ENCODE data around the gene SLC37A2. TPM values are rescaled to one million over a fixed set of nuclear protein-coding genes. Genes with fewer than 3 reads are reported as not detected.

SLC37A2 gene
- total and polyA plus RNA-seq, 3 experiments from 2014 or later: 0.33 to 2.0 (median 1.5) TPM

DNA sequence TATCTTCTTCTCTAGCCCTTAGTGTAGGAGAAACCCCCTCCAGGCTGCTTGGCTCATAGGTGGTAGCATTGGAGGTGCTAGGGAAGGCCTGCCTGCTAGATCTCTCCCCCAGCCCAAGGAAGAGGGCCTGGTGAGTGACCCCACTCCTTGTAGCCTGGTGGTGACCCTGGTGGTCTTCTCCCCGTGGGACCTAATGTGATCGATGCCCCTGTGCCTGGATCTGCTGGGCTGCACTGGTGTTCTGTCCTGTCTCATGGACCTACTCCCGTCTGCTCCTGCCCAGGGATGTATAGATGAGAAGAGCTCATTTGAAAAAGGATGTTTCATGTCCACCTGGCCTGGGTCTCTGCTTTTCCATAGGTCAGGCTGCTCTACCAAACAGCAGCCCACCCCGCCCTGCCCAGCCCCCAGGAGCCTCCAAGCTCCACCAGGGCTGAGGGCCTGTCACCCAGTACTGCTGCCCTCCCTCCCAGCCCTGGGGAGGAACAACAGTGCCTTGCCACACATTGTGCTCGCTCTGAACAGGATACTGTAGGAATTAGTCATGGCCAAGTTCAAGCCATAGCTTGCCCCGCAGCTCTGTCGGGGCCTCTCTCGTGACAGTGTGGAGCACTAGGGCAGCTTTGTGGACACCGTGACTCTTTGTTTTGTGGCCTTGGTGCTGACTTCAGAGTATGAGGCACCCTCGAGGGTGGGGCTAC lies 19.7 kb downstream of the SLC37A2 start:
- DNase-seq: no peak
- Histone ChIP-seq H3K27me3 (ENCODE audit: insufficient read depth, low read length, poor library complexity, severe bottlenecking) (no peaks in the 10 kb centered on the region), H3K9me3 (ENCODE audit: low read length) (no peaks in the 10 kb centered on the region), H3K36me3 (ENCODE audit: insufficient read depth, low read length) (no peaks in the 10 kb centered on the region), H3K4me3 (ENCODE audit: low read length) (no peak overlapping the region), H3K4me1 (ENCODE audit: insufficient read depth, low read length) (no peaks in the 10 kb centered on the region), H3K27ac (ENCODE audit: low read depth, low read length) (no peak overlapping the region)
- no peaks in the 10 kb centered on the region for H3K4me1 Mint-ChIP-seq
- H3K4me3 Mint-ChIP-seq: no peak overlapping the region
- peaks cover 11 to 19% of the 10 kb centered on the region in 2 donors for H3K27me3 Mint-ChIP-seq
- POLR2A ChIA-PET: no interaction called here
- peak overlapping the region in 1 of 8 donors; percentile 43 for H3K27ac Mint-ChIP-seq
- no peaks in the 10 kb centered on the region for H3K9me3 Mint-ChIP-seq
- H3K36me3 Mint-ChIP-seq: peaks cover 0 to 3% (median 0%) of the 10 kb centered on the region in 3 donors
- CTCF ChIA-PET: no interaction called here

DNA sequence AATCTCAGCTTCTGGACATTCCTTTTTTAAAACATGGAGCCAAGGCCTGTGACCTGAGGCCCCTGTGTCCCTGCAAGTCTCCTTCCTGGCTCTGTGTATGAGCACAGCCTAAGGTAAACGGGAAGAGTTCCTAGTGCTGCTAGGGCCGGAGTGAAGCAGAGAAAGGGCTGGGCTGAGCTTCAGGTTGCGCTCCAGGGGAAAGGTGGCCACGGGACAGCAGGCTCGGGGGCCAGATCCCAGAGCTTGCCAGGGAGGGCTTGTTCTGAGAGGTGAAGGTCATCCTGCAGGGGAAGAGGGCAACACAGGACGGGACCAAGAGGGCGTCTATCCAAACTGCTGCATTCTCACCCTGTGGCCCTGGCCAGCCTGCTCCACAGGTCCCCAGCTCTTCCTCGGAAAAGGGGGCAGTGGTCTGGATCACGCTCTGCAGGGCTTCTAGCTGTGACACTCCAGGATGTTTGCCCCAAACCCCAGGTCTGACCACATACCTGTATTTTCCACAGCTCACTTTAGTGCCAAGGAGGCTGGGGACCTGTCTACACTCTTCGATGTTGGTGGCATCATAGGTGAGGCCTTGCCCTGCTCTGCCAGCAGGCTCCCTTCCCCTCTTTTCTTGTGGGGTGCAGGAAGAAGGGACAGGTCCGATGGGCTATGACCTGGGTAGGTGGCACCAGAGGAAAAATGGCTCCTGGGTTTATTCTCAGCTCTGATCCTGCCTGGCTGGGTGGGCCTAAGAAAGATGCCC lies 20.4 kb downstream of the SLC37A2 start:
- H3K36me3 Mint-ChIP-seq: peaks cover 0 to 3% (median 0%) of the 10 kb centered on the region in 3 donors
- H3K27ac Mint-ChIP-seq: no peak overlapping the region
- POLR2A ChIA-PET: no interaction called here
- H3K27me3 Mint-ChIP-seq: peaks cover 8 to 12% of the 10 kb centered on the region in 2 donors
- H3K4me3 Mint-ChIP-seq: no peak overlapping the region
- CTCF ChIA-PET: no interaction called here
- no peaks in the 10 kb centered on the region for H3K9me3 Mint-ChIP-seq
- no peaks in the 10 kb centered on the region for H3K4me1 Mint-ChIP-seq
- H3K36me3 ChIP-seq (ENCODE audit: insufficient read depth, low read length): no peaks in the 10 kb centered on the region
- DNase-seq: no peak
- H3K9me3 ChIP-seq (ENCODE audit: low read length): no peaks in the 10 kb centered on the region
- no peaks in the 10 kb centered on the region for H3K4me1 ChIP-seq (ENCODE audit: insufficient read depth, low read length)
- no peak overlapping the region for H3K27ac ChIP-seq (ENCODE audit: low read depth, low read length)
- no peak overlapping the region for H3K4me3 ChIP-seq (ENCODE audit: low read length)
- no peaks in the 10 kb centered on the region for H3K27me3 ChIP-seq (ENCODE audit: insufficient read depth, low read length, poor library complexity, severe bottlenecking)

DNA sequence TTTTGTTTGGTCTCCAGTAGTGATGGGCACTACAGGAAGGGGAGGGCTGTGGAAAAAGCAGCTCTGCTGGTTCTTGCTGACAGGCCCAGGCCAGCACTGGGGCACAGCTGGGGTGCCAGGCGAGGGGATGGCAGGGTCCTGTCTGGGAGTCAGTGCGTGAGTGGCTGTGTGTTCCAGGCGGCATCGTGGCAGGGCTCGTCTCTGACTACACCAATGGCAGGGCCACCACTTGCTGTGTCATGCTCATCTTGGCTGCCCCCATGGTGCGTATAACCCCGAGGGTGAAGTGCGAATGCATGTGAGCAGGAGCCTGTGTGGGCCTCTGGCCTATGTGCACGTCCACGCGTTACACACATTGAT lies 20.9 kb downstream of the SLC37A2 start:
- no peaks in the 10 kb centered on the region for H3K4me1 Mint-ChIP-seq
- Histone ChIP-seq H3K27me3 (ENCODE audit: insufficient read depth, low read length, poor library complexity, severe bottlenecking) (no peaks in the 10 kb centered on the region), H3K36me3 (ENCODE audit: insufficient read depth, low read length) (no peaks in the 10 kb centered on the region), H3K4me3 (ENCODE audit: low read length) (no peak overlapping the region), H3K9me3 (ENCODE audit: low read length) (no peaks in the 10 kb centered on the region), H3K27ac (ENCODE audit: low read depth, low read length) (no peak overlapping the region), H3K4me1 (ENCODE audit: insufficient read depth, low read length) (no peaks in the 10 kb centered on the region)
- no peak overlapping the region for H3K27ac Mint-ChIP-seq
- peaks cover 0 to 3% (median 0%) of the 10 kb centered on the region in 3 donors for H3K36me3 Mint-ChIP-seq
- ChIA-PET CTCF (no interaction called here), POLR2A (no interaction called here)
- peaks cover 3 to 8% of the 10 kb centered on the region in 2 donors for H3K27me3 Mint-ChIP-seq
- DNase-seq: no peak
- no peak overlapping the region for H3K4me3 Mint-ChIP-seq
- no peaks in the 10 kb centered on the region for H3K9me3 Mint-ChIP-seq

DNA sequence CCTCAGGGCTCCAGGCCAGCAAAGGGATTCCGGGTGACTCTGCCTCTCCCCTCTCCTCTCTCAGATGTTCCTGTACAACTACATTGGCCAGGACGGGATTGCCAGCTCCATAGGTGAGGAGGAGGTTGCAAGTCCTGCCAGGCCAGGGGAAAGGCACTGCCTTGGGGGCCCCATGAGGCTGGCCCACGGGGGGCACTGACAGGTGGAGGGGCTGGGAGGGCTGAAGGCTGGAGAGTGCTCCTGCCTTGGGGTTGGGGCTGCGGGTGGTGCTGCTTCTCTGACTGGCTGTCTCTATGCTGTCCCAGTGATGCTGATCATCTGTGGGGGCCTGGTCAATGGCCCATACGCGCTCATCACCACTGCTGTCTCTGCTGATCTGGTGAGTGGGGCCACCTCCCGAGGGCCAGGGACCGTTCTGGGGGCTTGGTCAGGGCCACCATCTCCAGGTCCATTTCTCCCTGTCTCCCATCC lies 21.7 kb downstream of the SLC37A2 start:
- Mint-ChIP-seq H3K27ac (peak overlapping the region in 1 of 8 donors; percentile 38), H3K36me3 (peaks cover 0 to 3% (median 0%) of the 10 kb centered on the region in 3 donors), H3K27me3 (peaks cover 3 to 6% of the 10 kb centered on the region in 2 donors), H3K4me1 (no peaks in the 10 kb centered on the region), H3K9me3 (no peaks in the 10 kb centered on the region), H3K4me3 (no peak overlapping the region)
- Histone ChIP-seq H3K27me3 (ENCODE audit: insufficient read depth, low read length, poor library complexity, severe bottlenecking) (no peaks in the 10 kb centered on the region), H3K9me3 (ENCODE audit: low read length) (no peaks in the 10 kb centered on the region), H3K27ac (ENCODE audit: low read depth, low read length) (no peak overlapping the region), H3K4me1 (ENCODE audit: insufficient read depth, low read length) (no peaks in the 10 kb centered on the region), H3K4me3 (ENCODE audit: low read length) (no peak overlapping the region), H3K36me3 (ENCODE audit: insufficient read depth, low read length) (no peaks in the 10 kb centered on the region)
- POLR2A ChIA-PET: no interaction called here
- CTCF ChIA-PET: no interaction called here
- no peak for DNase-seq

DNA sequence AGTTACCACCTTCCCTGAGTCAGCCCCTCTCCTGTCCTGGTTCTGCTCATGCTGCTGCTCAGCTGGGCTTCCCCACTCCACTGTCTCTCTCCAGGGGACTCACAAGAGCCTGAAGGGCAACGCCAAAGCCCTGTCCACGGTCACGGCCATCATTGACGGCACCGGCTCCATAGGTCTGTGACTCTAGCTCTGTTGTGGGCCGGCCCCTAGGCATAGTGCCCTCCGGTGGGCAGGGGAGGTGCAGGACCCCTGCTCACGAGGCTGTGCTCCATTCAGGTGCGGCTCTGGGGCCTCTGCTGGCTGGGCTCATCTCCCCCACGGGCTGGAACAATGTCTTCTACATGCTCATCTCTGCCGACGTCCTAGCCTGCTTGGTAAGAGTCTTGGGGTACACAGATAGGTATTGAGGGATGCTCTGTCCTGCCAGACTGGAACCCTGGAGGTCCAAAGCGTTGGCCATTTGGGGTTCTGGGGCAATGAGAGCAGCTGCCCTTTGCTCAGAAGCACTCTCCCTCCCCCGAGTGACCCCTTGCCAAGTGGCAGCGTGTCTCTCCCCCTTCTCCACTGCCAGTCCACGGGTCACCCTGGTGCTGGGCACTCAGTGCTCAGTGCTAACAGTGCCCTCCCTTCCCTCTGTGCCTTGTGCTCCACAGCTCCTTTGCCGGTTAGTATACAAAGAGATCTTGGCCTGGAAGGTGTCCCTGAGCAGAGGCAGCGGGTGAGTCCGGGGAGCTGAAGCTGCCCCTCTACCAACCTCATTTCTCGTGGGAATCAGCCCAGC lies 22.4 kb downstream of the SLC37A2 start:
- POLR2A ChIA-PET: no interaction called here
- peak overlapping the region in 1 of 7 donors; percentile 51 for H3K4me3 Mint-ChIP-seq
- Histone ChIP-seq H3K4me1 (ENCODE audit: insufficient read depth, low read length) (no peaks in the 10 kb centered on the region), H3K4me3 (ENCODE audit: low read length) (no peak overlapping the region), H3K27ac (ENCODE audit: low read depth, low read length) (no peak overlapping the region), H3K27me3 (ENCODE audit: insufficient read depth, low read length, poor library complexity, severe bottlenecking) (no peaks in the 10 kb centered on the region), H3K9me3 (ENCODE audit: low read length) (no peaks in the 10 kb centered on the region), H3K36me3 (ENCODE audit: insufficient read depth, low read length) (no peaks in the 10 kb centered on the region)
- no peaks in the 10 kb centered on the region for H3K4me1 Mint-ChIP-seq
- H3K27me3 Mint-ChIP-seq: peaks cover 3 to 6% of the 10 kb centered on the region in 2 donors
- H3K27ac Mint-ChIP-seq: peak overlapping the region in 3 of 8 donors; percentile 7 to 38 (median 8)
- no peaks in the 10 kb centered on the region for H3K9me3 Mint-ChIP-seq
- CTCF ChIA-PET: no interaction called here
- H3K36me3 Mint-ChIP-seq: peaks cover 0 to 3% (median 0%) of the 10 kb centered on the region in 3 donors
- DNase-seq: peak in 1 of 5 donors; percentile 39

DNA sequence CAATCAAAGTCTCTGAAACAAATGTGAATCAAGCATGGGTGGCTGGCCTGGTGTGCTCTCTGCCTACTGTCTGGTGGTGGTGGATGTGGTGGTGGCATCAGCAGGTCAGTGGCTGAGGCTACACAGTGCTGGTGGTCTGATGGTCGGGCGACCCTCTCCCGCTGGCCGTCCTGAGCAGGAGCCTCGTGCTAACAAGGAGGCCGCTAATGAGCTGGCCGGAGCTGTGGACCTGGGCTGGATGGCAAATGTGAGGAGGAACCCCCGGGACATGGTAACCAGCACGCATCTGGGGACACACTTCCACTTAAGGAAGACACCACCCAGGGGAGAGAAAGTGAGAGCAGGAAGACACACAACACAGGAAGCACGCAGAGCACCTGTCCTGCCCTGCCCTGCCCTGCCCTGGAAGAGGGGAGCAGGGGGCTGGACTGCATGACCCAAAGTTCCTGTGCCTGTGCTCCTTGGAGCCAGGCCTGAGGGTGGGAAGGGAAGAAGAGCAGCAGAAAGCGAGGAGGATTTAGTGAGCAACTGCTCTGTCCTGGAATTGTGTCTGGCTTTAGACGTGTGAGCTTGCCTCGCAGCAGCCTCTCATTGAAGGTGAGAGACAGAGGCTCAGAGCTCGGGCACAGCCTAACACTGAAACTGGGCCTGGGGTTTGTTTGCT lies 23.7 kb downstream of the SLC37A2 start:
- POLR2A ChIA-PET: no interaction called here
- H3K27me3 Mint-ChIP-seq: peaks cover 3 to 6% of the 10 kb centered on the region in 2 donors

DNA sequence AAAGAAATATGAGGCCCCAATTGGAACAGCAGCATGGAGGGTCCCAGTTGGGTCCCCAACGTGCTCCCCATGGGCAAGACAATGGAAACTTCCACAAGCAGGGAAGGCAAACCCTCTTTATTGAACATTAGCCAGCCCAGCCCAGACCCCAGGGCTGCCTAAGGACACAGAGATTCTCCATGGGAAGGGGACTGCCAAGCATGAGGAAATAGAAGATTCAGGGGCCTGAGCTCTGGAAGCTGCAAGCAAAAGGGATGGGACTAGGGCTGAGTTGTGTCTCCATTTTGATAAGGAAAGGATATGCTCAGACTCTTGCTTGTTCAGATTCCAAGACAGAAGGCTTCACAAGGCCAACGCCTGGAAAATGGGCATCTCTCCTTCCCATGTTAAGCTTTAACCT lies 25.0 kb downstream of the SLC37A2 start:
- peaks cover 2 to 5% of the 10 kb centered on the region in 2 donors for H3K27me3 Mint-ChIP-seq
- Histone ChIP-seq H3K27me3 (ENCODE audit: insufficient read depth, low read length, poor library complexity, severe bottlenecking) (no peaks in the 10 kb centered on the region), H3K4me3 (ENCODE audit: low read length) (no peak overlapping the region), H3K36me3 (ENCODE audit: insufficient read depth, low read length) (no peaks in the 10 kb centered on the region), H3K27ac (ENCODE audit: low read depth, low read length) (no peak overlapping the region), H3K4me1 (ENCODE audit: insufficient read depth, low read length) (no peaks in the 10 kb centered on the region), H3K9me3 (ENCODE audit: low read length) (no peaks in the 10 kb centered on the region)
- peak overlapping the region in 2 of 8 donors; percentile 48 to 72 for H3K27ac Mint-ChIP-seq
- no peak overlapping the region for H3K4me3 Mint-ChIP-seq
- H3K36me3 Mint-ChIP-seq: peaks cover 0 to 9% (median 0%) of the 10 kb centered on the region in 3 donors
- ChIA-PET CTCF (interaction anchor here (1.7 kb wide), 1 partner anchor 54 kb away, joined by 3 read pairs; no protein-coding TSS in a partner anchor), POLR2A (no interaction called here)
- H3K4me1 Mint-ChIP-seq: no peaks in the 10 kb centered on the region
- no peak for DNase-seq
- H3K9me3 Mint-ChIP-seq: no peaks in the 10 kb centered on the region

More for the DNA sequence above, 23.7 kb downstream of the SLC37A2 start:
- H3K4me3 Mint-ChIP-seq: no peak overlapping the region
- H3K36me3 Mint-ChIP-seq: peaks cover 0 to 3% (median 0%) of the 10 kb centered on the region in 3 donors
- no peak overlapping the region for H3K27ac Mint-ChIP-seq
- no peaks in the 10 kb centered on the region for H3K4me1 ChIP-seq (ENCODE audit: insufficient read depth, low read length)
- H3K9me3 ChIP-seq (ENCODE audit: low read length): no peaks in the 10 kb centered on the region
- peak in 1 of 5 donors; percentile 35 for DNase-seq
- no peaks in the 10 kb centered on the region for H3K36me3 ChIP-seq (ENCODE audit: insufficient read depth, low read length)
- H3K9me3 Mint-ChIP-seq: no peaks in the 10 kb centered on the region
- H3K4me3 ChIP-seq (ENCODE audit: low read length): no peak overlapping the region
- CTCF ChIA-PET: interaction anchor here (1.7 kb wide), 1 partner anchor 55 kb away, joined by 3 read pairs; no protein-coding TSS in a partner anchor
- H3K27me3 ChIP-seq (ENCODE audit: insufficient read depth, low read length, poor library complexity, severe bottlenecking): no peaks in the 10 kb centered on the region
- no peak overlapping the region for H3K27ac ChIP-seq (ENCODE audit: low read depth, low read length)
- no peaks in the 10 kb centered on the region for H3K4me1 Mint-ChIP-seq
